ENCODE data around the gene TNRC6C. TPM values are rescaled to one million over a fixed set of nuclear protein-coding genes. Genes with fewer than 3 reads are reported as not detected.

TNRC6C gene
- total and polyA plus RNA-seq, 2 of the 13 experiments (the other 11 are each of a cell fraction or from before 2014, with no cell fraction given), result 0.66 to 4.9 TPM

DNA sequence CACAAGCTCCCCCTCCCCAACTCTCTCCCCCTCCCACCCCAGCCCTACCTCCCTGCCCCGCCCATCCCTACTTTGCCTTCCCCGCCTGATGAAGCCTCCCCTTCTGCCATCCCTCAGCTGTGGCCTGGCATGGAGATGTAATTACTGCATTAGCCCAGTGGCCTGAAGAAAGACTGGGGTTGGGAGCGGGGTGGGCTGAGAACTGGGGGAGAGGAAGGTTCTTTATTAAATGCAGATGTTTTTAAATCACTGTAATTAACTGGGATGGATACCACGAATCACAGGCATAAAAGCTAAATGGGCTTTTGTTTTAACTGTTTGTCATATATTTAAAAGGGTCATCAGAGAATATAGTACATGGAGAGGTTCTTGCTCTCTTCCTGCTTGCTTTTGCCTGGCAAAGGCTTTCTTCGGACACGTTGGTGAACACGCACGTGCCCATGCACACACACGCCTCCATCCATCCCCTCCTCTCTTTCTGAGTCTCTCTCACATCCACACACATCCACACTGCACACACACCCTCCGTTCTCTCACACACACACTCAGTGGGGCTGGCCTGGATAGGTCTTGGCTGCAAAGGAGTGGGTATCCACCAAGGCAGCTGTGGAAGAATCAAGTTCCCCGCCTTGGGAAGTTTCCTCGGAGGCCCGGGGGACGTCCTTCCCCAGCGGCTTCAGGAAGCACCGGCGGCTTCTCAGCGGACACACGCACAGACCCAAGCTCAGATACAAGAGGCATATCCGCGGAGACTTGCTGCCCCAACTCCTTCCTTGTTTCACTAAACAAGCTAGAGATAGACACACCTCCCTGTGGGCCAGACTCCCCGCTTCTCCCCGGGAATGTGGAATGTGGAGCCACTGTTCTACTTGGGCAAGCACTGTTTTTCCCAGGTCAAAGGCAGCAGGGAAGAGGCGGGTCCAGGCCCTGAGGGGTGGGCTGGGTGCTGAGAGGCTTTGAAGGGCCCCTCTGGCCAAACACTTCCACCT is 27.4 kb upstream of the TNRC6C start:
- intact Hi-C loops (cut with micrococcal nuclease; ENCODE audit: unreplicated experiment) (no loop called here), in situ Hi-C loops (cut with HindIII; ENCODE audit: extremely low pct_ligation_motif_present, low pct_unique_long_range_greater_than_20kb) (no loop called here)
- Histone ChIP-seq H4K20me1 (ENCODE audit: insufficient read depth, low read length) (no peaks in the 10 kb centered on the region), H3K79me2 (ENCODE audit: insufficient read depth, low read length) (no peaks in the 10 kb centered on the region), H3K4me3 (replicated peaks in 1 of 3; ENCODE audit: insufficient read depth in 1 of 3, low read depth in 2 of 3, low read length in 3 of 3) (no peak overlapping the region), H3K4me2 (ENCODE audit: low read depth, low read length) (no peak overlapping the region), H3K36me3 (replicated peaks in 1 of 2; ENCODE audit: control insufficient read depth in 1 of 2, insufficient read depth in 2 of 2, low read length in 2 of 2) (no peaks in the 10 kb centered on the region), H2AFZ (ENCODE audit: low read length) (no peak overlapping the region), H3K27ac (ENCODE audit: extremely low read length, insufficient read depth, low read length) (no peak overlapping the region), H3K27me3 (ENCODE audit: control insufficient read depth in 1 of 2, insufficient read depth in 2 of 2, low read length in 2 of 2) (peaks cover 9 to 56% of the 10 kb centered on the region in 2 experiments; a peak in 3 of 5 replicates), H3K9me3 (ENCODE audit: low read length) (no peaks in the 10 kb centered on the region), H3K4me1 (ENCODE audit: insufficient read depth, low read length) (peaks cover 15% of the 10 kb centered on the region), H3K9ac (ENCODE audit: insufficient read depth, low read depth, low read length) (no peak overlapping the region)
- 57% methylated on average over 22 of the region's 24 CpGs for WGBS (ENCODE audit: low lambda C conversion rate)
- FAIRE-seq, result no peak
- DNase-seq (ENCODE audit: low spot score), result no peak
- POLR2A ChIA-PET, result no interaction called here
- BruUV-seq (replicated peaks), result no TSS peak
- CTCF ChIA-PET (ENCODE audit: low intra/inter-chr PET ratio, low total read pairs), result no interaction called here
- no peak for ATAC-seq
- TF ChIP-seq ONECUT2 (CRISPR knock-in tag; IDR thresholded peaks at IDR 0.05) (no peak), STAT5B (CRISPR knock-in tag; IDR thresholded peaks at IDR 0.05) (no peak), ZIK1 (CRISPR knock-in tag; IDR thresholded peaks at IDR 0.05; ENCODE audit: borderline replicate concordance, low read depth) (no peak), TAF15 (IDR thresholded peaks at IDR 0.05; ENCODE audit: low read depth, low read length, poor library complexity, severe bottlenecking) (no peak), ZNF432 (CRISPR knock-in tag; IDR thresholded peaks at IDR 0.05; ENCODE audit: borderline replicate concordance) (no peak), SP4 (CRISPR knock-in tag; IDR thresholded peaks at IDR 0.05) (peak; percentile 19; the same call in 1 of the 2 replicates), ZFP36 (IDR thresholded peaks at IDR 0.05; ENCODE audit: borderline replicate concordance, low read depth, low read length, partially characterized antibody) (no peak)
